Stimulated activated CD4-positive, alpha-beta T cell treated with anti-CD3 and anti-CD28 coated beads, Interleukin-4, amount 100 ng/mL, for 1 hour (primary cell): ENCODE results near the gene PARPBP.
A peak's percentile ranks its signal among the peaks of the same experiment; 100 is the strongest.
"Not testable (repeated sequence)": the region's sequence is repeated elsewhere in the genome, so short reads cannot be mapped to it uniquely, and the experiment has no call there.

Experiments used
- DNase-seq: peaks from one replicate; pipeline ENCODE4 v3.0.0-alpha.2; 2020

The PARPBP gene

GRCh38 chr12:102119674-102120563 lies at the start of gene PARPBP, which contains the start of gene NUP37:
Gene PARPBP (plus strand): TSS chr12:102120183. CDS start chr12:102123889, 3,706 bp downstream.
Gene NUP37 (minus strand): TSS chr12:102120114. CDS start chr12:102118518, 1,596 bp downstream.
- DNase-seq: peak; percentile 91

GRCh38 chr12:102072092-102072491 lies 47.9 kb upstream of the PARPBP start:
- not testable (repeated sequence) for DNase-seq

- no peak for DNase-seq
These were observed 39.1 kb upstream of the PARPBP start for GRCh38 chr12:102080842-102081241.

GRCh38 chr12:102089228-102089835 lies 30.7 kb upstream of the PARPBP start:
- not testable (repeated sequence) for DNase-seq

- no peak for DNase-seq
These were observed 26.7 kb upstream of the PARPBP start for GRCh38 chr12:102093319-102093718.

- DNase-seq: no peak
These were observed 24.2 kb upstream of the PARPBP start for GRCh38 chr12:102095677-102096263.

GRCh38 chr12:102096855-102097254 lies 23.1 kb upstream of the PARPBP start:
- DNase-seq: no peak

- no peak for DNase-seq
These were observed 13.1 kb upstream of the PARPBP start for GRCh38 chr12:102106905-102107304.

- no peak for DNase-seq
These were observed 12.0 kb upstream of the PARPBP start for GRCh38 chr12:102107970-102108369.

- no peak for DNase-seq
These were observed 9.2 kb upstream of the PARPBP start for GRCh38 chr12:102110782-102111181.

GRCh38 chr12:102114212-102114611 lies 5.8 kb upstream of the PARPBP start:
- DNase-seq: no peak

GRCh38 chr12:102116392-102116791 lies 3.6 kb upstream of the PARPBP start:
- no peak for DNase-seq

- DNase-seq: no peak
These were observed 1.1 kb upstream of the PARPBP start for GRCh38 chr12:102118874-102119273.

- no peak for DNase-seq
These were observed 536 bp downstream of the PARPBP start for GRCh38 chr12:102120564-102120873.

- no peak for DNase-seq
These were observed 903 bp downstream of the PARPBP start for GRCh38 chr12:102120886-102121285.

GRCh38 chr12:102121328-102121727 lies 1.3 kb downstream of the PARPBP start:
- not testable (repeated sequence) for DNase-seq

- DNase-seq: not testable (repeated sequence)
These were observed 10.7 kb downstream of the PARPBP start for GRCh38 chr12:102130720-102131119.

- DNase-seq: not testable (repeated sequence)
These were observed 11.5 kb downstream of the PARPBP start for GRCh38 chr12:102131442-102131841.

GRCh38 chr12:102137619-102138018 lies 17.6 kb downstream of the PARPBP start:
- not testable (repeated sequence) for DNase-seq

GRCh38 chr12:102142866-102143373 lies 22.9 kb downstream of the PARPBP start:
- DNase-seq: not testable (repeated sequence)

- no peak for DNase-seq
These were observed 24.2 kb downstream of the PARPBP start for GRCh38 chr12:102144221-102144620.

- DNase-seq: not testable (repeated sequence)
These were observed 27.1 kb downstream of the PARPBP start for GRCh38 chr12:102147062-102147587.

GRCh38 chr12:102155206-102155605 lies 35.2 kb downstream of the PARPBP start:
- not testable (repeated sequence) for DNase-seq
